Neural progenitor cell (in vitro differentiated cells): ENCODE measurements around the gene TMEM40. TPM values are rescaled to one million over a fixed set of nuclear protein-coding genes. Genes with fewer than 3 reads are reported as not detected.

Experiments used
- DNase-seq: peaks from one replicate; pipeline ENCODE4 v3.0.0-alpha.2; 2016; ENCODE audit warnings: low spot score
- H2AFZ ChIP-seq: fragments of 200-600 bp; sonication (generic); replicated peaks from 2 replicates; pipeline ENCODE4 v1.6.1; 2016; ENCODE audit warnings: antibody characterized with exemption
- H3F3A ChIP-seq: fragments of 200-600 bp; sonication (generic); 2 replicates; pipeline ENCODE4 v1.6.1; 2016; ENCODE audit warnings: antibody characterized with exemption, low read depth
- H3K27ac ChIP-seq: fragments of 200-600 bp; sonication (generic); 2 replicates; pipeline ENCODE4 v1.5.1; 2016; ENCODE audit warnings: mild to moderate bottlenecking
- H3K27me3 ChIP-seq: fragments of 200-600 bp; sonication (generic); 2 replicates; pipeline ENCODE4 v1.6.1; 2016; ENCODE audit warnings: mild to moderate bottlenecking, moderate library complexity
- H3K36me3 ChIP-seq: fragments of 200-600 bp; sonication (generic); 2 replicates; pipeline ENCODE4 v1.5.1; 2016
- H3K4me1 ChIP-seq: fragments of 200-600 bp; sonication (generic); 2 replicates; pipeline ENCODE4 v1.6.1; 2016; ENCODE audit warnings: mixed run types
- H3K4me2 ChIP-seq: fragments of 200-600 bp; sonication (generic); 2 replicates; pipeline ENCODE4 v1.6.1; 2016
- H3K4me3 ChIP-seq: fragments of 200-600 bp; sonication (generic); 2 replicates; pipeline ENCODE4 v1.5.1; 2016
- H3K79me2 ChIP-seq: fragments of 200-600 bp; sonication (generic); 2 replicates; pipeline ENCODE4 v1.6.1; 2016; ENCODE audit warnings: low read depth
- H3K9ac ChIP-seq: fragments of 200-600 bp; sonication (generic); 2 replicates; pipeline ENCODE4 v1.6.1; 2016
- H3K9me3 ChIP-seq: fragments of 200-600 bp; sonication (generic); 2 replicates; pipeline ENCODE4 v1.5.1; 2016; ENCODE audit warnings: low read depth
- H4K20me1 ChIP-seq: fragments of 200-600 bp; sonication (generic); 2 replicates; pipeline ENCODE4 v1.6.1; 2016; ENCODE audit warnings: low read depth
- H3K27ac Mint-ChIP-seq: 3 replicates; pipeline ENCODE4 v1.8.0; 2021; ENCODE audit warnings: mixed read lengths
- H3K27me3 Mint-ChIP-seq: 2 replicates; pipeline ENCODE4 v1.8.0; 2022; ENCODE audit warnings: low read depth, mild to moderate bottlenecking, inconsistent platforms, moderate library complexity, mixed read lengths; ENCODE audit not compliant: insufficient read depth
- H3K36me3 Mint-ChIP-seq: 3 replicates; pipeline ENCODE4 v1.8.0; 2021; ENCODE audit warnings: mixed read lengths
- H3K4me1 Mint-ChIP-seq: 3 replicates; pipeline ENCODE4 v1.8.0; 2021; ENCODE audit warnings: mixed read lengths
- H3K4me3 Mint-ChIP-seq: 3 replicates; pipeline ENCODE4 v1.8.0; 2021; ENCODE audit warnings: mild to moderate bottlenecking, moderate library complexity, mixed read lengths
- H3K9me3 Mint-ChIP-seq: 3 replicates; pipeline ENCODE4 v1.8.0; 2020; ENCODE audit warnings: mixed read lengths
- CTCF ChIP-seq: fragments of 200-600 bp; sonication (generic); IDR thresholded peaks from 2 replicates; pipeline ENCODE4 v1.5.1; 2017; ENCODE audit warnings: antibody characterized with exemption, mild to moderate bottlenecking
- EZH2 ChIP-seq: fragments of 200-600 bp; sonication (generic); IDR thresholded peaks from 2 replicates; pipeline ENCODE4 v1.6.1; 2017; ENCODE audit warnings: antibody characterized with exemption, mild to moderate bottlenecking, moderate library complexity
- EZH2phosphoT487 ChIP-seq: fragments of 200-600 bp; sonication (generic); IDR thresholded peaks from 2 replicates; pipeline ENCODE4 v1.6.1; 2017; ENCODE audit warnings: antibody characterized with exemption
- total RNA-seq: library from RNA; depleted of rRNA; stranded (reverse); fragments of >200 nt; gene quantifications from 2 replicates; pipeline ENCODE4 v1.2.3, GENCODE V29; 2015; ENCODE audit warnings: low replicate concordance

Gene TMEM40
- total RNA-seq, 1 donor from 2014 or later = not detected

GRCh38 chr3:12709334-12709733 is 49.7 kb downstream of the TMEM40 start:
- no peak for DNase-seq
- no peaks in the 10 kb centered on the region for H3K4me1 Mint-ChIP-seq
- Histone ChIP-seq H3K4me1 (no peaks in the 10 kb centered on the region), H3K27me3 (no peaks in the 10 kb centered on the region), H3K9me3 (no peaks in the 10 kb centered on the region), H3K4me3 (no peak overlapping the region), H3K9ac (no peak overlapping the region), H4K20me1 (no peaks in the 10 kb centered on the region), H3K79me2 (no peaks in the 10 kb centered on the region), H3K27ac (no peak overlapping the region), H3K4me2 (no peak overlapping the region), H3K36me3 (no peaks in the 10 kb centered on the region), H3F3A (no peaks in the 10 kb centered on the region), H2AFZ (no peak overlapping the region)
- no peak overlapping the region for H3K4me3 Mint-ChIP-seq
- H3K9me3 Mint-ChIP-seq = no peaks in the 10 kb centered on the region
- H3K36me3 Mint-ChIP-seq = no peaks in the 10 kb centered on the region
- TF ChIP-seq EZH2phosphoT487 (no peak), EZH2 (no peak), CTCF (no peak)
- H3K27me3 Mint-ChIP-seq = peaks cover 2% of the 10 kb centered on the region
- H3K27ac Mint-ChIP-seq = no peak overlapping the region

GRCh38 chr3:12708584-12709192 is 50.4 kb downstream of the TMEM40 start:
- no peaks in the 10 kb centered on the region for H3K9me3 Mint-ChIP-seq
- no peaks in the 10 kb centered on the region for H3K9me3 ChIP-seq
- H3K27me3 Mint-ChIP-seq = peaks cover 2% of the 10 kb centered on the region
- TF ChIP-seq CTCF (no peak), EZH2phosphoT487 (no peak), EZH2 (no peak)
- no peak overlapping the region for H3K4me3 ChIP-seq
- no peak overlapping the region for H3K9ac ChIP-seq
- no peak for DNase-seq
- H3K4me3 Mint-ChIP-seq = no peak overlapping the region
- no peaks in the 10 kb centered on the region for H3K36me3 ChIP-seq
- no peaks in the 10 kb centered on the region for H3K4me1 Mint-ChIP-seq
- H3K27ac Mint-ChIP-seq = peak overlapping the region; percentile 34
- H3K27ac ChIP-seq = no peak overlapping the region
- no peaks in the 10 kb centered on the region for H3K79me2 ChIP-seq
- no peaks in the 10 kb centered on the region for H4K20me1 ChIP-seq
- no peak overlapping the region for H3K4me2 ChIP-seq
- H2AFZ ChIP-seq = no peak overlapping the region
- no peaks in the 10 kb centered on the region for H3K36me3 Mint-ChIP-seq
- H3K4me1 ChIP-seq = no peaks in the 10 kb centered on the region
- H3K27me3 ChIP-seq = no peaks in the 10 kb centered on the region
- no peaks in the 10 kb centered on the region for H3F3A ChIP-seq

- Histone ChIP-seq H3K27me3 (no peaks in the 10 kb centered on the region), H3F3A (no peaks in the 10 kb centered on the region), H3K9me3 (no peaks in the 10 kb centered on the region), H2AFZ (no peak overlapping the region), H3K9ac (no peak overlapping the region), H3K4me1 (no peaks in the 10 kb centered on the region), H3K36me3 (no peaks in the 10 kb centered on the region), H3K79me2 (no peaks in the 10 kb centered on the region), H3K4me2 (no peak overlapping the region), H3K27ac (no peak overlapping the region), H4K20me1 (no peaks in the 10 kb centered on the region), H3K4me3 (no peak overlapping the region)
- H3K9me3 Mint-ChIP-seq = no peaks in the 10 kb centered on the region
- H3K4me3 Mint-ChIP-seq = no peak overlapping the region
- H3K36me3 Mint-ChIP-seq = no peaks in the 10 kb centered on the region
- no peak for TF ChIP-seq EZH2phosphoT487
- no peak for TF ChIP-seq CTCF
- no peak for TF ChIP-seq EZH2
- H3K27ac Mint-ChIP-seq = no peak overlapping the region
- peaks cover 2% of the 10 kb centered on the region for H3K27me3 Mint-ChIP-seq
- H3K4me1 Mint-ChIP-seq = no peaks in the 10 kb centered on the region
- no peak for DNase-seq
These were observed 51.6 kb downstream of the TMEM40 start for GRCh38 chr3:12707449-12707848.
